HEK293 (cell line): ENCODE results near the gene ASB5.

ENCODE experiments used
- CTCF ChIA-PET: fragments of 350-600 bp; formaldehyde crosslinking; extraction: SDS; loops from one replicate; lab custom pipeline; 2021; ENCODE audit warnings: antibody characterized with exemption; lab: Yijun Ruan, JAX
- POLR2A ChIA-PET: fragments of 300-600 bp; formaldehyde crosslinking; extraction: SDS; loops from one replicate; lab custom pipeline; 2020; ENCODE audit warnings: antibody characterized with exemption, inconsistent platforms; lab: Yijun Ruan, JAX
- H3K27ac ChIP-seq: fragments of 200-500 bp; sonication (Bioruptor generic); 2 replicates; pipeline ENCODE4 v1.5.1; 2014; ENCODE audit warnings: low read depth, low read length, control low read depth, inconsistent platforms; ENCODE audit errors: extremely low read depth
- H3K36me3 ChIP-seq, 2 experiments: fragments of 200-500 bp in 1 of 2; sonication (Bioruptor generic) in 1 of 2; 1 replicate in 1 of 2; 2 replicates in 1 of 2; pipeline ENCODE4 v1.5.1; 2014 to 2017; ENCODE audit warnings: inconsistent platforms in 2 of 2, low read length in 2 of 2; ENCODE audit not compliant: control insufficient read depth in 2 of 2, insufficient read depth in 1 of 2
- H3K4me1 ChIP-seq: fragments of 200-500 bp; sonication (Bioruptor generic); 2 replicates; pipeline ENCODE4 v1.5.1; 2014; ENCODE audit warnings: mild to moderate bottlenecking, low read length, inconsistent platforms; ENCODE audit not compliant: control insufficient read depth, insufficient read depth
- H3K4me3 ChIP-seq: 2 replicates; pipeline ENCODE4 v1.5.1; 2011; ENCODE audit warnings: low read depth, mild to moderate bottlenecking, control low read depth, low read length, moderate library complexity
- H3K9me3 ChIP-seq: fragments of 200-500 bp; sonication (Bioruptor generic); 2 replicates; pipeline ENCODE4 v1.5.1; 2014; ENCODE audit warnings: low read depth, low read length, inconsistent platforms; ENCODE audit not compliant: control insufficient read depth, insufficient read depth
- GFI1B ChIP-seq: fragments of 450-650 bp; formaldehyde crosslinking; IDR thresholded peaks from 2 replicates; pipeline ENCODE4 v1.5.1; 2016; ENCODE audit warnings: missing biosample characterization, missing genetic modification characterization
- IKZF3 ChIP-seq: fragments of 450-650 bp; IDR thresholded peaks from 2 replicates; pipeline ENCODE4 v1.5.0; 2018; ENCODE audit warnings: missing biosample characterization, mild to moderate bottlenecking, missing genetic modification characterization, moderate library complexity
- RBAK ChIP-seq: fragments of 450-650 bp; formaldehyde crosslinking; IDR thresholded peaks from 2 replicates; pipeline ENCODE4 v1.5.1; 2016; ENCODE audit warnings: missing biosample characterization, missing genetic modification characterization
- REPIN1 ChIP-seq: fragments of 450-650 bp; formaldehyde crosslinking; IDR thresholded peaks from 2 replicates; pipeline ENCODE4 v1.5.1; 2017; ENCODE audit warnings: missing biosample characterization, missing genetic modification characterization, low read depth
- SALL2 ChIP-seq: fragments of 450-650 bp; formaldehyde crosslinking; IDR thresholded peaks from 2 replicates; pipeline ENCODE4 v1.5.0; 2017; ENCODE audit warnings: missing biosample characterization, mild to moderate bottlenecking, missing genetic modification characterization, borderline replicate concordance
- SP7 ChIP-seq: fragments of 450-650 bp; formaldehyde crosslinking; IDR thresholded peaks from 2 replicates; pipeline ENCODE4 v1.5.1; 2016; ENCODE audit warnings: missing biosample characterization, missing genetic modification characterization
- ZBTB48 ChIP-seq: fragments of 450-650 bp; formaldehyde crosslinking; IDR thresholded peaks from 2 replicates; pipeline ENCODE4 v1.5.1; 2016; ENCODE audit warnings: missing biosample characterization, missing genetic modification characterization
- ZEB2 ChIP-seq: fragments of 450-650 bp; formaldehyde crosslinking; IDR thresholded peaks from 2 replicates; pipeline ENCODE4 v1.5.1; 2016; ENCODE audit warnings: missing biosample characterization, missing genetic modification characterization
- ZNF223 ChIP-seq: fragments of 450-650 bp; formaldehyde crosslinking; IDR thresholded peaks from 2 replicates; pipeline ENCODE4 v1.5.1; 2016; ENCODE audit warnings: missing biosample characterization, missing genetic modification characterization
- ZNF324 ChIP-seq: fragments of 450-650 bp; formaldehyde crosslinking; IDR thresholded peaks from 2 replicates; pipeline ENCODE4 v1.5.1; 2016; ENCODE audit warnings: missing biosample characterization, missing genetic modification characterization
- ZNF473 ChIP-seq: fragments of 450-650 bp; formaldehyde crosslinking; IDR thresholded peaks from 2 replicates; pipeline ENCODE4 v1.5.1; 2017; ENCODE audit warnings: missing biosample characterization, missing genetic modification characterization
- ZNF529 ChIP-seq: fragments of 450-650 bp; formaldehyde crosslinking; IDR thresholded peaks from 2 replicates; pipeline ENCODE4 v1.5.1; 2017; ENCODE audit warnings: missing genetic modification characterization, missing biosample characterization; ENCODE audit not compliant: insufficient replicate concordance
- ZNF623 ChIP-seq: fragments of 450-650 bp; formaldehyde crosslinking; IDR thresholded peaks from 2 replicates; pipeline ENCODE4 v1.5.1; 2016; ENCODE audit warnings: missing biosample characterization, missing genetic modification characterization
- ZNF626 ChIP-seq: fragments of 450-650 bp; sonication (Bioruptor Pico); formaldehyde crosslinking; IDR thresholded peaks from 2 replicates; pipeline ENCODE4 v1.5.1; 2018; ENCODE audit warnings: missing biosample characterization, missing genetic modification characterization, inconsistent platforms
- ZNF777 ChIP-seq: fragments of 450-650 bp; formaldehyde crosslinking; IDR thresholded peaks from 2 replicates; pipeline ENCODE4 v1.5.1; 2017; ENCODE audit warnings: missing biosample characterization, missing genetic modification characterization, borderline replicate concordance
- TF ChIP-seq, protein P1 (sequence below): fragments of 450-650 bp; formaldehyde crosslinking; IDR thresholded peaks from 2 replicates; pipeline ENCODE4 v1.5.1; 2016; ENCODE audit warnings: missing biosample characterization, missing genetic modification characterization
- TF ChIP-seq, protein P2 (sequence below): fragments of 450-650 bp; formaldehyde crosslinking; IDR thresholded peaks from 2 replicates; pipeline ENCODE4 v1.5.1; 2016; ENCODE audit warnings: missing biosample characterization, missing genetic modification characterization
- TF ChIP-seq, protein P3 (sequence below): fragments of 450-650 bp; formaldehyde crosslinking; IDR thresholded peaks from 2 replicates; pipeline ENCODE4 v1.5.0; 2017; ENCODE audit warnings: missing biosample characterization, missing genetic modification characterization, borderline replicate concordance
- TF ChIP-seq, protein P4 (sequence below): fragments of 450-650 bp; formaldehyde crosslinking; IDR thresholded peaks from 2 replicates; pipeline ENCODE4 v1.5.1; 2016; ENCODE audit warnings: missing biosample characterization, missing genetic modification characterization, borderline replicate concordance

ASB5 gene

DNA sequence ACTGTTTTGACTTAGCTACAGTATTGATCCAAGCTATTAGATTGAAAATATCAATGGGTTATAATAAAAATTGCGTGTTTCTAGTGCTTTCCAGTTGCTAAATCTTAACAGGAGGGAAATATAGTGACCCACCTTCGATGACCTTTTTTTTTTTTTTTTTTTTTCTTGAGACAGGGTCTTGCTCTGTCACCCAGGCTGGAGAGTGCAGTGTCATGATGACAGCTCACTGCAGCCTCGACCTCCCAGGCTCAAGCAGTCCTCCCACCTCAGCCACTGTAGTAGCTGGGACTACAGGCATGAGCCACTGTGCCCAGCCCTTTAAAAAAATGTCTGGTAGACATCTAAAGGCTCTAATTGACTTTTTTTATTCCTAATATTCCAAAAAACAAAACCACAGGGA is 3.8 kb upstream of the ASB5 start:
- POLR2A ChIA-PET: interaction anchor here (0.7 kb wide), 1 partner anchor 30 kb away, joined by 7 read pairs; no protein-coding TSS in a partner anchor
- Histone ChIP-seq H3K27ac (no peak overlapping the region), H3K4me1 (peaks cover 3% of the 10 kb centered on the region; the same call in 1 of the 2 replicates), H3K36me3 (no peaks in the 10 kb centered on the region), H3K9me3 (no peaks in the 10 kb centered on the region), H3K4me3 (no peak overlapping the region)
- no peak for TF ChIP-seq ZNF223 (tag by site-specific recombination)
- no peak for TF ChIP-seq ZNF777 (tag by site-specific recombination)
- TF ChIP-seq ZNF623 (tag by site-specific recombination): no peak
- TF ChIP-seq, protein P1, sequence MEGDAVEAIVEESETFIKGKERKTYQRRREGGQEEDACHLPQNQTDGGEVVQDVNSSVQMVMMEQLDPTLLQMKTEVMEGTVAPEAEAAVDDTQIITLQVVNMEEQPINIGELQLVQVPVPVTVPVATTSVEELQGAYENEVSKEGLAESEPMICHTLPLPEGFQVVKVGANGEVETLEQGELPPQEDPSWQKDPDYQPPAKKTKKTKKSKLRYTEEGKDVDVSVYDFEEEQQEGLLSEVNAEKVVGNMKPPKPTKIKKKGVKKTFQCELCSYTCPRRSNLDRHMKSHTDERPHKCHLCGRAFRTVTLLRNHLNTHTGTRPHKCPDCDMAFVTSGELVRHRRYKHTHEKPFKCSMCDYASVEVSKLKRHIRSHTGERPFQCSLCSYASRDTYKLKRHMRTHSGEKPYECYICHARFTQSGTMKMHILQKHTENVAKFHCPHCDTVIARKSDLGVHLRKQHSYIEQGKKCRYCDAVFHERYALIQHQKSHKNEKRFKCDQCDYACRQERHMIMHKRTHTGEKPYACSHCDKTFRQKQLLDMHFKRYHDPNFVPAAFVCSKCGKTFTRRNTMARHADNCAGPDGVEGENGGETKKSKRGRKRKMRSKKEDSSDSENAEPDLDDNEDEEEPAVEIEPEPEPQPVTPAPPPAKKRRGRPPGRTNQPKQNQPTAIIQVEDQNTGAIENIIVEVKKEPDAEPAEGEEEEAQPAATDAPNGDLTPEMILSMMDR (tag by site-specific recombination): no peak
- TF ChIP-seq, all 188 proteins: peak for 0
- CTCF ChIA-PET: no interaction called here

DNA sequence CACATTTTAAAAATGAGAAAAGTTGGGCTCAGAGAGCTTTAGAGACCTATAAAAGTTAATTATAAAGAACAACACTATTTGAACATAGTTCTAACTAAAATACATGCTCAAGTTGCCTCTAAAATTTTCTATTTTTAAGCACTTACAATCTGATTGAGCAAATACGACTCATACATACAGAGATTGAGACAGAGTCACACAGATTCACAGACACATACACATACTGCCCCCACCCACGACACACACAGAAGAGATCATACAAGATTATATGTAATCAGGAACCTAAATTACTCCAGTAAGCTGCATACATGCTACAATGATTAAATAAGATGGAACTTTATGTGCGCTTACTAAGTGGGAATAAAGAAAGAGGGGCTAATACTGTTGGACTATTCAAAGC is 2.7 kb upstream of the ASB5 start:
- Histone ChIP-seq H3K9me3 (no peaks in the 10 kb centered on the region), H3K36me3 (no peaks in the 10 kb centered on the region), H3K4me3 (no peak overlapping the region), H3K4me1 (peaks cover 3% of the 10 kb centered on the region; the same call in 1 of the 2 replicates), H3K27ac (no peak overlapping the region)
- ChIA-PET CTCF (interaction anchor here (0.7 kb wide), 1 partner anchor 242 kb away, joined by 4 read pairs; no protein-coding TSS in a partner anchor), POLR2A (no interaction called here)
- no peak for TF ChIP-seq ZNF473
- peak; percentile 52; the same call in 1 of the 2 replicates for TF ChIP-seq GFI1B (tag by site-specific recombination)

DNA sequence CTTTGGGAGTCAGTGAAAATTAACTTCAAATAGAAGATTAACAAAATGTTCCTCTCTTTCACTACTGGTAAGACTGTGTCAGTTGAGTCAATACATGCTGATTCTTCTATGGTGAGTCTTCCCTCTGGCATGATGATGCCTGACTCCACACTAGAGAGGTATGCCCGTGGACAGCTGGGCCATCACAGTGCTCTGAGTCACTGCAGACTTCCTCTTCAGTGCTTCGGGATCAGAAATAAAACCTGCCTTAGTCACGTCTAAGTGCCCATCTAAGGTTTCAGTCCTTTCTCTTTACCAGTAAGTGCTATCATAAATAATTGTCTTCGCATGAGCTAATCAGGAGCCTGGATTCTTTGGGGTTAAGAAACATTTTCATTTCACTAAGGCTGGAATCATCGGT is 1.6 kb upstream of the ASB5 start:
- ChIA-PET POLR2A (no interaction called here), CTCF (no interaction called here)
- no peak overlapping the region for H3K27ac ChIP-seq
- H3K36me3 ChIP-seq: no peaks in the 10 kb centered on the region
- H3K4me1 ChIP-seq: peaks cover 3% of the 10 kb centered on the region; the same call in 1 of the 2 replicates
- no peak overlapping the region for H3K4me3 ChIP-seq
- H3K9me3 ChIP-seq: no peaks in the 10 kb centered on the region
- TF ChIP-seq SALL2 (tag by site-specific recombination): no peak
- TF ChIP-seq ZBTB48 (tag by site-specific recombination): 0 out of 2 replicates have a peak, but pooled peaks have one; percentile 13
- peak; percentile 72 for TF ChIP-seq SP7 (tag by site-specific recombination)
- TF ChIP-seq, protein P2, sequence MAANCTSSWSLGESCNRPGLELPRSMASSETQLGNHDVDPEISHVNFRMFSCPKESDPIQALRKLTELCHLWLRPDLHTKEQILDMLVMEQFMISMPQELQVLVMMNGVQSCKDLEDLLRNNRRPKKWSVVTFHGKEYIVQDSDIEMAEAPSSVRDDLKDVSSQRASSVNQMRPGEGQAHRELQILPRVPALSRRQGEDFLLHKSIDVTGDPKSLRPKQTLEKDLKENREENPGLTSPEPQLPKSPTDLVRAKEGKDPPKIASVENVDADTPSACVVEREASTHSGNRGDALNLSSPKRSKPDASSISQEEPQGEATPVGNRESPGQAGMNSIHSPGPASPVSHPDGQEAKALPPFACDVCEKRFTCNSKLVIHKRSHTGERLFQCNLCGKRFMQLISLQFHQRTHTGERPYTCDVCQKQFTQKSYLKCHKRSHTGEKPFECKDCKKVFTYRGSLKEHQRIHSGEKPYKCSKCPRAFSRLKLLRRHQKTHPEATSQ (tag by site-specific recombination): no peak
- TF ChIP-seq REPIN1 (tag by site-specific recombination): no peak
- TF ChIP-seq, protein P3, sequence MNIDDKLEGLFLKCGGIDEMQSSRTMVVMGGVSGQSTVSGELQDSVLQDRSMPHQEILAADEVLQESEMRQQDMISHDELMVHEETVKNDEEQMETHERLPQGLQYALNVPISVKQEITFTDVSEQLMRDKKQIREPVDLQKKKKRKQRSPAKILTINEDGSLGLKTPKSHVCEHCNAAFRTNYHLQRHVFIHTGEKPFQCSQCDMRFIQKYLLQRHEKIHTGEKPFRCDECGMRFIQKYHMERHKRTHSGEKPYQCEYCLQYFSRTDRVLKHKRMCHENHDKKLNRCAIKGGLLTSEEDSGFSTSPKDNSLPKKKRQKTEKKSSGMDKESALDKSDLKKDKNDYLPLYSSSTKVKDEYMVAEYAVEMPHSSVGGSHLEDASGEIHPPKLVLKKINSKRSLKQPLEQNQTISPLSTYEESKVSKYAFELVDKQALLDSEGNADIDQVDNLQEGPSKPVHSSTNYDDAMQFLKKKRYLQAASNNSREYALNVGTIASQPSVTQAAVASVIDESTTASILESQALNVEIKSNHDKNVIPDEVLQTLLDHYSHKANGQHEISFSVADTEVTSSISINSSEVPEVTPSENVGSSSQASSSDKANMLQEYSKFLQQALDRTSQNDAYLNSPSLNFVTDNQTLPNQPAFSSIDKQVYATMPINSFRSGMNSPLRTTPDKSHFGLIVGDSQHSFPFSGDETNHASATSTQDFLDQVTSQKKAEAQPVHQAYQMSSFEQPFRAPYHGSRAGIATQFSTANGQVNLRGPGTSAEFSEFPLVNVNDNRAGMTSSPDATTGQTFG: no peak
- TF ChIP-seq ZNF626: no peak
- no peak for TF ChIP-seq ZNF529 (tag by site-specific recombination)
- 0 out of 2 replicates have a peak, but pooled peaks have one; percentile 38 for TF ChIP-seq IKZF3 (tag by site-specific recombination)
- TF ChIP-seq, protein P4, sequence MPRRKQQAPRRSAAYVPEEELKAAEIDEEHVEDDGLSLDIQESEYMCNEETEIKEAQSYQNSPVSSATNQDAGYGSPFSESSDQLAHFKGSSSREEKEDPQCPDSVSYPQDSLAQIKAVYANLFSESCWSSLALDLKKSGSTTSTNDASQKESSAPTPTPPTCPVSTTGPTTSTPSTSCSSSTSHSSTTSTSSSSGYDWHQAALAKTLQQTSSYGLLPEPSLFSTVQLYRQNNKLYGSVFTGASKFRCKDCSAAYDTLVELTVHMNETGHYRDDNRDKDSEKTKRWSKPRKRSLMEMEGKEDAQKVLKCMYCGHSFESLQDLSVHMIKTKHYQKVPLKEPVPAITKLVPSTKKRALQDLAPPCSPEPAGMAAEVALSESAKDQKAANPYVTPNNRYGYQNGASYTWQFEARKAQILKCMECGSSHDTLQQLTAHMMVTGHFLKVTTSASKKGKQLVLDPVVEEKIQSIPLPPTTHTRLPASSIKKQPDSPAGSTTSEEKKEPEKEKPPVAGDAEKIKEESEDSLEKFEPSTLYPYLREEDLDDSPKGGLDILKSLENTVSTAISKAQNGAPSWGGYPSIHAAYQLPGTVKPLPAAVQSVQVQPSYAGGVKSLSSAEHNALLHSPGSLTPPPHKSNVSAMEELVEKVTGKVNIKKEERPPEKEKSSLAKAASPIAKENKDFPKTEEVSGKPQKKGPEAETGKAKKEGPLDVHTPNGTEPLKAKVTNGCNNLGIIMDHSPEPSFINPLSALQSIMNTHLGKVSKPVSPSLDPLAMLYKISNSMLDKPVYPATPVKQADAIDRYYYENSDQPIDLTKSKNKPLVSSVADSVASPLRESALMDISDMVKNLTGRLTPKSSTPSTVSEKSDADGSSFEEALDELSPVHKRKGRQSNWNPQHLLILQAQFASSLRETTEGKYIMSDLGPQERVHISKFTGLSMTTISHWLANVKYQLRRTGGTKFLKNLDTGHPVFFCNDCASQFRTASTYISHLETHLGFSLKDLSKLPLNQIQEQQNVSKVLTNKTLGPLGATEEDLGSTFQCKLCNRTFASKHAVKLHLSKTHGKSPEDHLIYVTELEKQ (tag by site-specific recombination): peak; percentile 69; the same call in 1 of the 2 replicates
- TF ChIP-seq ZEB2 (tag by site-specific recombination): peak; percentile 61
- TF ChIP-seq RBAK (tag by site-specific recombination): no peak
- TF ChIP-seq ZNF324 (tag by site-specific recombination): no peak
